GM21423 (cell line): Measurements from ENCODE around the gene ZNF316.
"Not testable (repeated sequence)": the region's sequence is repeated elsewhere in the genome, so short reads cannot be mapped to it uniquely, and the experiment has no call there.

Source experiments
- ATAC-seq: cut with Tn5 transposase; IDR thresholded peaks from one replicate; pipeline ENCODE4 v1.9.1; 2021; ENCODE audit warnings: mild to moderate bottlenecking, moderate library complexity; ENCODE audit not compliant: unreplicated experiment

ZNF316 gene

GRCh38 chr7:6621195-6622133 is 15.7 kb upstream of the ZNF316 start:
- no peak for ATAC-seq

DNA sequence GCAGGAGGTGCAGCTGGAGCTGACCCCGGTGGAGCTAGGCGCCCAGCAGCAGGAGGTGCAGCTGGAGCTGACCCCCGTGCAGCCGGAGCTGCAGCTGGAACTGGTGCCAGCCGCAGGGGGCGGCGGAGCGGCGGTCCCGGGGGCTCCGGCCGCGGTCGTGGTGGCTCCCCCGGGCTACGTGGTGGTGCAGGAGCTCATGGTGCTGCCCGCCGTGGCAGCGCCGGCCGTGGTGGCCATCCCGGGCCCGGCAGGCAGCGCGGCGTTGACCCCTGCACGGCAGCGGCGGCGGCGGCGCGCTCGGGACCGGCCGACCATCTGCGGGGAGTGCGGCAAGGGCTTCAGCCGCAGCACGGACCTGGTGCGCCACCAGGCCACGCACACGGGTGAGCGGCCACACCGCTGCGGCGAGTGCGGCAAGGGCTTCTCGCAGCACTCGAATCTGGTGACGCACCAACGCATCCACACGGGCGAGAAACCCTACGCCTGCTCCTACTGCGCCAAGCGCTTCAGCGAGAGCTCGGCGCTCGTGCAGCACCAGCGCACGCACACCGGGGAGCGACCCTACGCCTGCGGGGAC is 14.9 kb upstream of the ZNF316 start:
- ATAC-seq = no peak

DNA sequence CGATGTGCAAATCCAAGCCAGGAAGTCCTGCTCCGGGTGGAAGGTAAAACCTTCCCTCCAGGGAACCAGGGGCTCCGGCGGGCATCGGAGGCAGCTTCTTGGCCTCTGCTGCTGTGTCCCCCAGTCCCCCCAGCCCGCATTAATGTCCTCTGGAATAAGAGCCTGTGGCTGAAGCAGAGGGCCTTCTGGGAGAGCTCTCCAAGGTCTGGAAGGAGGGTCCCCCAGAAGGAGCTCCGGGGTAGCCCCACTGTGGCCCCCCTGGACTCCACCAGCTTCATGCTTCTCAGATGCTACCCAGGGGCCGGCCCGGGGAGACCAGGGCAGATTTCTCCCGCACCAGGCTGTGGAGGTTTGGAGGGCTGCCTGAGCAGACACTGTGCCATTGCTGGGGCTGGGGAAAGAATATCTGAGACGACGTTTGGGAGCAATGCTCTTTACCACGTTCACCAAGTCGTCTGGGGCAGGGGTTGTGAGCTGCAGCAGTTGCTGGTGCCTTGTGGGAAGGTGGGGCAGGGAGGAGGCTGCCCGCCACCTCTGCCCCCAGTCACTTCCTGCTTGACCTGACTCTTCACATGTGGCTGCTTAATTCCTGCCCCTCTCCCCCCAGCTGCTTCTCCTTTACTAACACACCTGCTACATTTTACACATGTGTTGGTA is 13.4 kb upstream of the ZNF316 start:
- no peak for ATAC-seq

DNA sequence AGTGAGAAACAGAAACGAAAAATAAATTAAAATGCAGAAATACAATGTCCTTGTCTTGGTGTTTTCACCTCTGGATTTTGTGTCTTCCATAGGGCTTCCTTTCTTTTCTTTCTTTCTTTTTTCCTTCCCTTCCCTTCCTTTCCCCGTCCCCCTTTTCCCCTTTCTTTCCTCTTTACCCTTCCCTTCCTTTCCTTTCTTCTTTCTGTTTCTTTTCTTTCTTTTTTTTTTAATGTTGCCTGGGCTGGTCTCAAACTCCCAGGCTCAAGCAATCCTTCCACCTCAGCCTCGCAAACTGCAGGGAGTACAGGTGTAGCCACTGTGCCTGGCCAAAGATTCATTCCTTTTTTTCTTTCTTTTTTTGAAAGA is 12.9 kb upstream of the ZNF316 start:
- no peak for ATAC-seq

GRCh38 chr7:6628045-6628444 is 9.1 kb upstream of the ZNF316 start:
- ATAC-seq = no peak

DNA sequence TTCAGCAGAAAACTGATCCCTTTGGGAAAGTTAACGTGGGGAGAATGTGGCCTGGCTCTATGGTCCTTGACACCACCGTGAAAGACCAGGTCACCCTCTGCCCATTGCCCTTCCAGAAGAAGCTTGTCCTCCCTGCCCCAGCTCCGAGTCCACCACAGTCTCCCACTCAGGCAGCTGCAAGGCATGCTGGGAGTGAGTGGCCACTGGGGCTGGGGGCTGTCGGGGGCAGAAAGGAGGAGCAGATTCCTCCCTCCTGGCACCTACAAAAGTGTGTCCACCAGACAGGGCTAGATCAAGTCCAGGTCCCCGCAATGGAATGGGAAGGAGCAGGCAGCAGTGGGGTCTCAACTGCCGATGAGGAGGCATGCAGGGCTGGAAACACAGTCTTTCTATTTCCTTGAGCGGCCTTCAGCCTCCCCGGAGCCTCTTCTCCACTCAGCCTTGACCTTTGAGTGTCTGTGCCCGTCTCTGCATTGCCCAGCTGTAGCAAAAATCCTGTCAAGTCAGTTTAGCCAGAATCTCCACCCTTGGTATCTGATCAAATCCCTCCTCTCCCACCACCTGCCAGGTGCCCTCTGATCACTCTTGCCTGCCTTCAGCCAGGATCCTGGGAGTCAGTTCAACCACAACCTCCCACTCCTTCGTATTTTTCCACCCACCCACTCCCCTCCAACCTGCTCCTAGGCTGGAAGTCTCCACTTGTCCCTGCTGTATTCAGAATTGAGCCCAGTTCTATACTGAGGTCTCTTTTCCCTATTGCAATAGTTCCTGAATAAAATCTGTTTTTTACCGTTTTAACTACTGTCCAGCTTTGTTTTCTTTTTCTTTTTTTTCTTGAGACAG is 6.9 kb upstream of the ZNF316 start:
- ATAC-seq = no peak

GRCh38 chr7:6631605-6632004 is 5.5 kb upstream of the ZNF316 start:
- ATAC-seq = no peak

- ATAC-seq = no peak
Observed at GRCh38 chr7:6634021-6634420, 3.1 kb upstream of the ZNF316 start.

GRCh38 chr7:6634971-6635370 is 2.1 kb upstream of the ZNF316 start:
- ATAC-seq = not testable (repeated sequence)

GRCh38 chr7:6637544-6638229 is 569 bp downstream of the ZNF316 start:
- peak; percentile 83 for ATAC-seq

GRCh38 chr7:6639032-6639431 is 1.9 kb downstream of the ZNF316 start:
- no peak for ATAC-seq

DNA sequence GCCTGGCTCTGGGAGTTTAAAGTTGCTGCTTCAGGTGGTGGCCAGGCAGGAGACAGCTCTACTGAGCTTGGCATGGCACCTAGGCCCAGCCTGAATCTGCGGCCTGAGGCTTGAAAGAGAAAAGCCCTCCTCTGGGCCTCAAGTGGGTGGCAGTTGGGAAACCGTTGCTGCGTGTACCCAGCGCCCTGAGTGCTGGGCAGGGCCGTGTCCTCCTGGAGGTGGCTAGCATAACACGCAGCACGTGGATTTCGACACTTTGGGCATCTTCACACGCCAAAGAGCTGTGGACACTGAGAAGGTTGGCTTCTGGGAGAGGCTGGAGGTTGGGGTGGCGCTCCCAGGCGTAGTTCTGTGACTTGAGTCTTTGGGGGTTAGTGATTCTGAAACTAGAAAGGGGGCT is 2.5 kb downstream of the ZNF316 start:
- ATAC-seq = no peak

DNA sequence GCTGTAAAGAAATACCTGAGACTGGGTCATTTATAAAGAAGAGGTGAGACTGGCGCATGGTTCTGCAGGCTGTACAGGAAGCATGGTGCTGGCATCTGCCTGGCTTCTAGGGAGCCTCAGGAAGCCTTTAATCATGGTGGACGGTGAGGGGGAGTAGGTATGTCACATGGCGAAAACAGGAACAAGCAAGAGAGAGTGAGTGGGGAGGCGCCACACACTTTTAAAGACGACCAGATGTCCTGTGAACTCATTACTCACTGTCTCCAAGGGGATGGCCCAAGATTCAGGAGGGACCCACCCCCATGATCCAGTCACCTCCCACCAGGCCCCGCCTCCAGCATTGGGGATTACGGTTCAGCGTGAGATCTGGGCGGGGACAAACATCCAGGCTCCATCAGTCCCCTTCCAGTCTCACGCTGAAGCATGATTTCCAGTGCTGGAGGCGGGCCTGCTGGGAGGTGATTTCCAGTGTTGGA is 3.2 kb downstream of the ZNF316 start:
- no peak for ATAC-seq

DNA sequence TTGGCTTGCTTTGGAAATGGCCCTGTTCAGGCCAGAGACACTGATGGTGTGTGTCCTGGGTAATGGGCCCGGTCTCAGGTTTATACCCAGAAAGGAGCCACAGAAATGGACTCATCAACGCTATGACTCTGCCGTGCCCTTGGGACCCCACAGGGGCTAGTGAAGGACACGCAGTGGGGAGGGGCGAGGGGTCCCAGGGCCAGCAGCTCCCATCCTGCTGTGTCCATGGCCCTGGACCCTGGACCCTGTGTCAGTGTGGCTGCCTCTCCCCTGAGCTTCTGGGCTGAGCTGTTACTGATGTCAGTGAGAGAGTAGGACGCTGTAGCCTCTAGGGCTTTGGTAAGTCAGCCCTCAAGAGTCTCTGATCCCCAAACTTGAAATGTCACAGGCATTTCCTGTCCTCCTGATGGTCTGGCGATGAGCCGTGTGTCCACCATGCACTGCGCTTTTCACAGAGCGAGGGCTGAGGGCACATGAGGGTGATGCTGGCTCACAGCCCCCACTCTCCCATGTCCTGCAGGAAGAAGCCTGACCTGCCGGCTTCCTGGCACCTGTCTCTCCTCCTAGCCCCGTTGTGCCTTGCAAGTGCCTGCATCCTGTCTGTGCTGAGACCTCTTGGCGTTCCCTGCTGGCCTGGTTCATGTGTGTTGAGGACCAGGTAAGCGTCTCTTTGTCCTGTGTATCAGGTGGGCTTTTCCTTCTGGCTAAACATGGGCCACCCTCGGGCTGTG is 4.4 kb downstream of the ZNF316 start:
- no peak for ATAC-seq

- ATAC-seq = no peak
Observed at GRCh38 chr7:6642239-6642839, 5.2 kb downstream of the ZNF316 start.

GRCh38 chr7:6642861-6643640 is 5.9 kb downstream of the ZNF316 start:
- ATAC-seq = no peak

DNA sequence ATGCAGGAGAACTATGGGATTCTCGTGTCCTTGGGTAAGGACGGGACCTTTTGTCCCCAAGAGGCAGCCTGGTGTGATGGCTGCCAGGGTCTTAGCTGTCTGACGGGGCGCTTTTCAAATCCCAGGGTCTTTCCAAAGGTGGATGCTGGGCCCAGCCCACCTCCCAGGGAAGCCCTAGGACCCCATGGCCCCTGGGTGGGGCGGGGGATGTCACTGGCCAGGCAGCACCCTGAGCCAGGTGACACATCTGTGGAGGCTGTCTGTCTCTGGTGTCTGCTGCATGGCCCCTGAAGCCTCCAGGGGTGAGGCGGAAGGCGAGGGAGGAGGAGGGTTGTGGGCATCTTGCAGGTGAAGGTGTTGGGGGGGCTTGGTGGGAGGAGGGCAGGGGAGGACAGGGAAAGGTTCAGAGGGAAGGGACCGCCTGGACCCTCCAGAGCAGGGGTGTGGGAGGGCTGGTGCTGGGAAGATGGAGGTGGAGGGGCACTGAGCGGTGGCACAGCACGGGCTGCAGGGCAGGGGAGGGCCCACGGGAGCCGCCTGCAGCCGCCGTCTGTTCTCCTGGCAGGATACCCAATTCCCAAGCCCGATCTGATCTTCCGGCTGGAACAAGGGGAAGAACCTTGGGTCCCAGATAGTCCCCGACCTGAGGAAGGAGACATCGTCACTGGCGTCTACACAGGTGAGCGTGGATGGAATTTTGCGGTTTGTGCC is 7.0 kb downstream of the ZNF316 start:
- ATAC-seq = no peak

DNA sequence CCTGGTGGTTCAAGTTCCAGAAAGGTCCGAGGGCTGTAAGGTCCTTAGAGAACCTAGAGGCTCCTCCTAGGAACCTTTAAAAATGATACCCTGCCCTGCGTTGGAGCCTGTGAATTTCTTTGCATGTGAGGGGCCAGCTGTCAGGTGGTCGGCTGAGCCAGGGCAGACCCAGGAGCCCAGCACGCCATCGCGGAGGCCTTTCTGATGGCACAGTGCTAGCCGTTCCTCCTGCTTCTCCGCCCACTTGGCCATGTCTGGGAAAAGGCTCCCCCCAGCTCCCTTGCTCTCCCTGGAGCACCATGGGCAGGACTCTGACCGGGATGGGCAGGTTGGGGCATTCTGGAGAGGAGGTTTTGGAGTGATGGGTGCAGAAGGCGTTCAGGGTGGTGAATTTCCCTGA is 7.6 kb downstream of the ZNF316 start:
- no peak for ATAC-seq
